DND-41 (cell line): ENCODE measurements around the gene GPRC5A.

Experiments
- ATAC-seq: fragments of 200-7000 bp; cut with Tn5 transposase; 3 replicates; pipeline ENCODE4 v1.9.1; 2021; ENCODE audit warnings: low read depth; ENCODE audit not compliant: insufficient read depth
- DNase-seq: peaks from one replicate; pipeline ENCODE4 v3.0.0-alpha.2; 2020
- H2AFZ ChIP-seq: 2 replicates; pipeline ENCODE4 v1.6.0; 2012; ENCODE audit warnings: low read depth, low read length
- H3K27ac ChIP-seq: 2 replicates; pipeline ENCODE4 v1.5.1; 2012; ENCODE audit warnings: low read length, inconsistent platforms
- H3K27me3 ChIP-seq: fragments of 200-600 bp; sonication (generic); 2 replicates; pipeline ENCODE4 v1.6.0; 2012; ENCODE audit warnings: low read length, mild to moderate bottlenecking, inconsistent platforms; ENCODE audit not compliant: insufficient read depth, poor library complexity
- H3K36me3 ChIP-seq: 2 replicates; pipeline ENCODE4 v1.5.1; 2012; ENCODE audit warnings: low read length, inconsistent platforms; ENCODE audit not compliant: insufficient read depth
- H3K4me1 ChIP-seq: 2 replicates; pipeline ENCODE4 v1.5.1; 2012; ENCODE audit warnings: mild to moderate bottlenecking, low read length; ENCODE audit not compliant: insufficient read depth
- H3K4me2 ChIP-seq: 2 replicates; pipeline ENCODE4 v1.6.0; 2012; ENCODE audit warnings: mild to moderate bottlenecking, moderate library complexity, low read length, inconsistent platforms; ENCODE audit not compliant: insufficient read depth
- H3K4me3 ChIP-seq, 2 experiments: fragments of 200-600 bp in 1 of 2; shearing (Covaris generic) in 1 of 2; 2 replicates each; pipeline ENCODE4 v1.5.1; 2012 to 2016; ENCODE audit warnings: inconsistent platforms in 2 of 2, low read length in 2 of 2, mild to moderate bottlenecking in 2 of 2, low read depth in 1 of 2, moderate library complexity in 1 of 2
- H3K79me2 ChIP-seq: 2 replicates; pipeline ENCODE4 v1.6.0; 2012; ENCODE audit warnings: low read length, inconsistent platforms; ENCODE audit not compliant: insufficient read depth
- H3K9ac ChIP-seq: 2 replicates; pipeline ENCODE4 v1.6.0; 2012; ENCODE audit warnings: low read depth, mild to moderate bottlenecking, inconsistent platforms, low read length, moderate library complexity
- H3K9me3 ChIP-seq: 2 replicates; pipeline ENCODE4 v1.5.1; 2012; ENCODE audit warnings: low read length, moderate library complexity, mild to moderate bottlenecking, inconsistent platforms; ENCODE audit not compliant: insufficient read depth, severe bottlenecking
- H4K20me1 ChIP-seq: 2 replicates; pipeline ENCODE4 v1.6.0; 2012; ENCODE audit warnings: low read length; ENCODE audit not compliant: insufficient read depth
- EZH2 ChIP-seq: IDR thresholded peaks from 3 replicates; pipeline ENCODE4 v1.6.1; 2012; ENCODE audit warnings: borderline replicate concordance, low read depth, mild to moderate bottlenecking, moderate library complexity, low read length, inconsistent platforms; ENCODE audit not compliant: severe bottlenecking
- TF ChIP-seq, protein P1 (sequence below): IDR thresholded peaks from 2 replicates; pipeline ENCODE4 v1.5.1; 2012; ENCODE audit warnings: borderline replicate concordance, low read length, moderate library complexity, mild to moderate bottlenecking; ENCODE audit not compliant: poor library complexity, severe bottlenecking; ENCODE audit errors: extremely low read depth

The GPRC5A gene

DNA sequence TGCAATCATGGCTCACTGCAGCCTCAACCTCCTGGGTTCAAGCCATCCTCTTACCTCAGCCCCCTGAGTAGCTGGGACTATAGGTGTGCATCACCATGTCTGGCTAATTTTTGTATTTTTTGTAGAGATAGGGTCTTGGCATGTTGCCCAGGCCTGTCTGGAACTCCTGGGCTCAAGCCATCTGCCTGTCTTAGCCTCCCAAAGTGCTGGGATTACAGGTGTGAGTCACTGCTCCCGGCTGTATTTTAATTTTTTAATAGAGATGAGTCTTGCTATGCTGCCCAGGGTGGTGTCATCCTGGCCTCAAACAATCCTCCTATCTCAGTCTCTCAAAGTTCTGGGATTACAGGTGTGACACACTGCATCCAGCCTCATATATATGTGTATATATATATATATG lies 31.7 kb upstream of the GPRC5A start:
- Histone ChIP-seq H3K9me3 (no peaks in the 10 kb centered on the region), H3K4me2 (no peak overlapping the region), H3K9ac (no peak overlapping the region), H3K4me3 (no peak overlapping the region), H3K4me1 (no peaks in the 10 kb centered on the region), H3K79me2 (no peaks in the 10 kb centered on the region), H3K36me3 (no peaks in the 10 kb centered on the region), H3K27ac (no peak overlapping the region), H2AFZ (no peak overlapping the region), H3K27me3 (no peaks in the 10 kb centered on the region), H4K20me1 (no peaks in the 10 kb centered on the region)
- TF ChIP-seq, protein P1, sequence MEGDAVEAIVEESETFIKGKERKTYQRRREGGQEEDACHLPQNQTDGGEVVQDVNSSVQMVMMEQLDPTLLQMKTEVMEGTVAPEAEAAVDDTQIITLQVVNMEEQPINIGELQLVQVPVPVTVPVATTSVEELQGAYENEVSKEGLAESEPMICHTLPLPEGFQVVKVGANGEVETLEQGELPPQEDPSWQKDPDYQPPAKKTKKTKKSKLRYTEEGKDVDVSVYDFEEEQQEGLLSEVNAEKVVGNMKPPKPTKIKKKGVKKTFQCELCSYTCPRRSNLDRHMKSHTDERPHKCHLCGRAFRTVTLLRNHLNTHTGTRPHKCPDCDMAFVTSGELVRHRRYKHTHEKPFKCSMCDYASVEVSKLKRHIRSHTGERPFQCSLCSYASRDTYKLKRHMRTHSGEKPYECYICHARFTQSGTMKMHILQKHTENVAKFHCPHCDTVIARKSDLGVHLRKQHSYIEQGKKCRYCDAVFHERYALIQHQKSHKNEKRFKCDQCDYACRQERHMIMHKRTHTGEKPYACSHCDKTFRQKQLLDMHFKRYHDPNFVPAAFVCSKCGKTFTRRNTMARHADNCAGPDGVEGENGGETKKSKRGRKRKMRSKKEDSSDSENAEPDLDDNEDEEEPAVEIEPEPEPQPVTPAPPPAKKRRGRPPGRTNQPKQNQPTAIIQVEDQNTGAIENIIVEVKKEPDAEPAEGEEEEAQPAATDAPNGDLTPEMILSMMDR, result no peak
- no peak for TF ChIP-seq EZH2
- no peak for ATAC-seq
- no peak for DNase-seq

GRCh38 chr12:12864243-12864642 lies 27.1 kb upstream of the GPRC5A start:
- Histone ChIP-seq H3K9ac (no peak overlapping the region), H3K4me2 (no peak overlapping the region), H3K4me3 (no peak overlapping the region), H3K27ac (no peak overlapping the region), H3K9me3 (no peaks in the 10 kb centered on the region), H2AFZ (no peak overlapping the region), H3K4me1 (no peaks in the 10 kb centered on the region), H3K79me2 (no peaks in the 10 kb centered on the region), H3K27me3 (no peaks in the 10 kb centered on the region), H3K36me3 (no peaks in the 10 kb centered on the region), H4K20me1 (no peaks in the 10 kb centered on the region)
- ATAC-seq (no peak), DNase-seq (no peak)
- TF ChIP-seq, protein P1, result no peak
- TF ChIP-seq EZH2, result no peak

GRCh38 chr12:12868477-12869235 lies 22.7 kb upstream of the GPRC5A start:
- TF ChIP-seq EZH2, result no peak
- TF ChIP-seq, protein P1, result no peak

More at GRCh38 chr12:12868477-12869235, 22.7 kb upstream of the GPRC5A start:
- Histone ChIP-seq H3K36me3 (no peaks in the 10 kb centered on the region), H3K9ac (no peak overlapping the region), H4K20me1 (no peaks in the 10 kb centered on the region), H3K27ac (no peak overlapping the region), H3K4me3 (no peak overlapping the region), H3K4me2 (no peak overlapping the region), H3K4me1 (no peaks in the 10 kb centered on the region), H3K9me3 (no peaks in the 10 kb centered on the region), H3K27me3 (no peaks in the 10 kb centered on the region), H3K79me2 (no peaks in the 10 kb centered on the region), H2AFZ (no peak overlapping the region)
- DNase-seq, result no peak
- no peak for ATAC-seq
